Uterus (tissue), 4 donors: ENCODE measurements around the gene DIAPH2. TPM values are rescaled to one million over a fixed set of nuclear protein-coding genes. Genes with fewer than 3 reads are reported as not detected.

Source experiments
- DNase-seq, 2 donors: peaks; one replicate each; pipeline ENCODE4 v3.0.0-alpha.2; 2019 to 2020
- H3K27ac ChIP-seq, 2 donors: fragments of 200-600 bp; sonication (generic); 1 replicate in 1 of 2; 2 replicates in 1 of 2; pipeline ENCODE4 v1.5.1; 2016 to 2018
- H3K27me3 ChIP-seq, 2 donors: fragments of 200-600 bp; sonication (generic); one replicate each; pipeline ENCODE4 v1.5.1; 2018 to 2019; ENCODE audit warnings: control low read depth in 1 of 2
- H3K36me3 ChIP-seq, 2 donors: fragments of 200-600 bp; sonication (generic); one replicate each; pipeline ENCODE4 v1.5.1; 2019; ENCODE audit warnings: control low read depth in 1 of 2
- H3K4me1 ChIP-seq, 2 donors: fragments of 200-600 bp; sonication (generic); one replicate each; pipeline ENCODE4 v1.5.1; 2018 to 2019; ENCODE audit warnings: control low read depth in 1 of 2
- H3K4me3 ChIP-seq, 2 donors: fragments of 200-600 bp; sonication (generic); 1 replicate in 1 of 2; 2 replicates in 1 of 2; pipeline ENCODE4 v1.5.1; 2018 to 2019; ENCODE audit warnings: mild to moderate bottlenecking in 1 of 2
- H3K9me3 ChIP-seq, 2 donors: fragments of 200-600 bp; sonication (generic); one replicate each; pipeline ENCODE4 v1.5.1; 2019; ENCODE audit warnings: control low read depth in 1 of 2
- POLR2A ChIP-seq, 2 donors: fragments of 450-650 bp; IDR thresholded peaks; one replicate each; pipeline ENCODE4 v1.6.1; 2016; ENCODE audit warnings: antibody characterized with exemption in 2 of 2, mild to moderate bottlenecking in 1 of 2, moderate library complexity in 1 of 2
- intact Hi-C: fragments of 100-400 bp; cut with DNase I; formaldehyde crosslinking; loops from one replicate; pipeline ENCODE4 v1.15.1; 2023; ENCODE audit warnings: low total_unique reads
- total RNA-seq, 4 donors: library from RNA; depleted of rRNA in 3 of 4; stranded (reverse); fragments of >200 nt in 3 of 4; gene quantifications; one replicate each; pipeline versions ENCODE4 v1.1.0 to v1.2.4, GENCODE V29; 2014 to 2023
- TF ChIP-seq, protein P1 (sequence below), 4 experiments: fragments of 200-600 bp in 2 of 4; fragments of 450-650 bp in 2 of 4; sonication (generic) in 2 of 4; IDR thresholded peaks; one replicate each; pipeline ENCODE4 v1.5.1; 2016 to 2019; ENCODE audit warnings: antibody characterized with exemption in 4 of 4, mild to moderate bottlenecking in 2 of 4, moderate library complexity in 1 of 4
- donor health status: DM: yes; HTN: yes; CAD: no.

The DIAPH2 gene
- total RNA-seq, 4 donors from 2014 or later = 16.7 to 41.5 (median 30.3) TPM

DNA sequence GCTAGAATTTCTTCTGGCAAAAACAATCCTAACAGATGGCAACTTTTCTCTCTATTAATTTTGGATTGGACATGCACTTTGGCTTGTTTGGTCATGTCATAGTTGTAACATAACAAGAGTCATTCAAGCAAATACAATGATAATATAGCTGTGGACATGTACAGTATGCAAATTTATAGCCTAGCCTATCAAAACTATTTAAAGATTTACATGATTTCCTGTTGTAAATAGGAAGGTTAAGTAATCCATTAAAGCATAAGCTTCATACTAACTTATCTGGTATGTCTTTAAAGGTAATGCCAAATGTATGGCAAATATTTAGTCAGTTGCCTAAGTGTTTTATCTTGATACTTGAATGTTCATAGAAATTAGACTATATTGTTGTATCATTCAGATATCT lies 244.4 kb downstream of the DIAPH2 start:
- Histone ChIP-seq H3K36me3 (no peaks in the 10 kb centered on the region), H3K9me3 (no peaks in the 10 kb centered on the region), H3K27ac (no peak overlapping the region), H3K27me3 (no peaks in the 10 kb centered on the region), H3K4me1 (no peaks in the 10 kb centered on the region), H3K4me3 (no peak overlapping the region)
- TF ChIP-seq, protein P1, sequence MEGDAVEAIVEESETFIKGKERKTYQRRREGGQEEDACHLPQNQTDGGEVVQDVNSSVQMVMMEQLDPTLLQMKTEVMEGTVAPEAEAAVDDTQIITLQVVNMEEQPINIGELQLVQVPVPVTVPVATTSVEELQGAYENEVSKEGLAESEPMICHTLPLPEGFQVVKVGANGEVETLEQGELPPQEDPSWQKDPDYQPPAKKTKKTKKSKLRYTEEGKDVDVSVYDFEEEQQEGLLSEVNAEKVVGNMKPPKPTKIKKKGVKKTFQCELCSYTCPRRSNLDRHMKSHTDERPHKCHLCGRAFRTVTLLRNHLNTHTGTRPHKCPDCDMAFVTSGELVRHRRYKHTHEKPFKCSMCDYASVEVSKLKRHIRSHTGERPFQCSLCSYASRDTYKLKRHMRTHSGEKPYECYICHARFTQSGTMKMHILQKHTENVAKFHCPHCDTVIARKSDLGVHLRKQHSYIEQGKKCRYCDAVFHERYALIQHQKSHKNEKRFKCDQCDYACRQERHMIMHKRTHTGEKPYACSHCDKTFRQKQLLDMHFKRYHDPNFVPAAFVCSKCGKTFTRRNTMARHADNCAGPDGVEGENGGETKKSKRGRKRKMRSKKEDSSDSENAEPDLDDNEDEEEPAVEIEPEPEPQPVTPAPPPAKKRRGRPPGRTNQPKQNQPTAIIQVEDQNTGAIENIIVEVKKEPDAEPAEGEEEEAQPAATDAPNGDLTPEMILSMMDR (IDR thresholded peaks at IDR 0.05) = no peak
- no peak for TF ChIP-seq POLR2A (IDR thresholded peaks at IDR 0.05)
- no peak for DNase-seq
- intact Hi-C loops = no loop called here

GRCh38 chrX:96957718-96958117 lies 273.1 kb downstream of the DIAPH2 start:
- intact Hi-C loops = no loop called here
- TF ChIP-seq POLR2A (IDR thresholded peaks at IDR 0.05) = no peak
- no peak for DNase-seq
- no peak overlapping the region for H3K27ac ChIP-seq
- no peak overlapping the region for H3K4me3 ChIP-seq
- no peaks in the 10 kb centered on the region for H3K36me3 ChIP-seq
- H3K4me1 ChIP-seq = no peaks in the 10 kb centered on the region
- H3K27me3 ChIP-seq = no peaks in the 10 kb centered on the region
- peaks cover 0 to 8% of the 10 kb centered on the region in 2 donors for H3K9me3 ChIP-seq

DNA sequence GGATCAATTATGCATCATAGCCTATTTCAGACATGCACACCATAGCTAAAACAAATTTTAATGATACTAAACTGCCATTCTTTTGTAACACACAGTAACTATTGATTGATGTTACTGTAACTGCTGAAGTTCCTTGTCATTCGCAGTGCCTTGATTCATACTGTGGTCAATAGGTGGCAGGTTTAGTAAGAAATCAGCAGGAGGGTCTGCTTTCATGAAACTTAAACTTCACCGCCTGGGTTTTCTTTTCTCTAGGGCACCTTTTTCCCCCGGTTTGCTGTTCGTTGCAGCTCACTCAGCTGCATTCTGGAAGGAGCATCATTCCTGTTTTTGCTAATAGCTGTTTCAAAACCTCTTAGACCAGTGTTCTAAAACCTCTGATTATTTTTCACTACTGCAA lies 287.2 kb downstream of the DIAPH2 start:
- Histone ChIP-seq H3K9me3 (no peaks in the 10 kb centered on the region), H3K27ac (no peak overlapping the region), H3K4me3 (no peak overlapping the region), H3K36me3 (no peaks in the 10 kb centered on the region), H3K4me1 (no peaks in the 10 kb centered on the region), H3K27me3 (no peaks in the 10 kb centered on the region)
- intact Hi-C loops = no loop called here
- TF ChIP-seq POLR2A (IDR thresholded peaks at IDR 0.05) = no peak
- TF ChIP-seq, protein P1 (IDR thresholded peaks at IDR 0.05) = no peak
- no peak for DNase-seq

DNA sequence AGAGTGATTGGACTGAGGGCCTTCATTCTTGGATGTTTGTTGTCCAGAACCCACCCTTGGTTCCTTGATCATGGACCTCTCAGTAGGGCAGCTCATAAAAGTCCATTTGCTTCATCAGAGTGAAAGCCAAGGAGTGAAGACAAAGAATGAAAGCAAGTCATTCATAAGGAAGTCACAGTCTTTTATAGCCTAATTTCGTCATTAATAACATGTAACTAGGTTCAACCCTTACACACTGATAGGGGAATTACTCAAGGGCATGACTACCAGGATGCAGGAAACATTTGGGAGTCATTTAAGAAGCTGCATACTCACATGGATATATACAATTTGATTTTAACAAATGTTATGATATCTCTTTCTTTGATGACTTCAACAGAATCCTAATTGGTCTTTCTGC lies 294.3 kb downstream of the DIAPH2 start:
- Histone ChIP-seq H3K9me3 (no peaks in the 10 kb centered on the region), H3K4me1 (no peaks in the 10 kb centered on the region), H3K4me3 (no peak overlapping the region), H3K27ac (no peak overlapping the region), H3K36me3 (no peaks in the 10 kb centered on the region), H3K27me3 (no peaks in the 10 kb centered on the region)
- intact Hi-C loops = no loop called here
- no peak for DNase-seq
- TF ChIP-seq, protein P1 (IDR thresholded peaks at IDR 0.05) = no peak
- no peak for TF ChIP-seq POLR2A (IDR thresholded peaks at IDR 0.05)

GRCh38 chrX:96979766-96980165 lies 295.1 kb downstream of the DIAPH2 start:
- no peaks in the 10 kb centered on the region for H3K36me3 ChIP-seq
- no peak for DNase-seq
- H3K27ac ChIP-seq = no peak overlapping the region
- H3K27me3 ChIP-seq = no peaks in the 10 kb centered on the region
- no peaks in the 10 kb centered on the region for H3K4me1 ChIP-seq
- intact Hi-C loops = no loop called here
- H3K4me3 ChIP-seq = no peak overlapping the region
- TF ChIP-seq POLR2A (IDR thresholded peaks at IDR 0.05) = no peak
- TF ChIP-seq, protein P1 (IDR thresholded peaks at IDR 0.05) = no peak
- no peaks in the 10 kb centered on the region for H3K9me3 ChIP-seq

DNA sequence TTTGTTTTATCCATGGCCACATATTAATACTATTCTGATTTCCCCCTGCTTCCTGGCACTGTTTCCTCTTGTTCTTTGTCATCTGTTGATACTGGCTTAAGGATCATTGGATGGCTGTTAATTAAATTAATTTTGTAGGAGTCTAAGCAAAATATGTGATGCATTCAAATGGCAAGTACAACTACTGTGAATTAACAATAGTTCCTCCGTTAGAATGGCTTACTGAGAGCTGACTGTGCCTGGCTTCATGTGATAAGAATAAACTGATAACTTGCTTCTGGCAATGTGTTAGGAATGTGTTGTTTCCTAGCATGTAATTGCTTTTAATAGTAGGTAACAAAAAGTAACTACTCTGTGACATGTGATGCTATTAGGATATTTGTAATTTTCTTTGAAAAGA lies 297.5 kb downstream of the DIAPH2 start:
- no peaks in the 10 kb centered on the region for H3K27me3 ChIP-seq
- TF ChIP-seq, protein P1 (IDR thresholded peaks at IDR 0.05) = no peak
- no peak for TF ChIP-seq POLR2A (IDR thresholded peaks at IDR 0.05)
- no peaks in the 10 kb centered on the region for H3K36me3 ChIP-seq
- H3K4me1 ChIP-seq = no peaks in the 10 kb centered on the region
- intact Hi-C loops = no loop called here
- no peak overlapping the region for H3K27ac ChIP-seq
- no peak overlapping the region for H3K4me3 ChIP-seq
- DNase-seq = no peak
- H3K9me3 ChIP-seq = no peaks in the 10 kb centered on the region
